NCI-H446 treated with DMSO at 0.1 percent for 48 hours (cell line): ENCODE data around the gene KRT1.

Experiments
- DNase-seq: peaks from one replicate; lab custom pipeline; 2025; lab: John Stamatoyannopoulos, UW

KRT1 gene

DNA sequence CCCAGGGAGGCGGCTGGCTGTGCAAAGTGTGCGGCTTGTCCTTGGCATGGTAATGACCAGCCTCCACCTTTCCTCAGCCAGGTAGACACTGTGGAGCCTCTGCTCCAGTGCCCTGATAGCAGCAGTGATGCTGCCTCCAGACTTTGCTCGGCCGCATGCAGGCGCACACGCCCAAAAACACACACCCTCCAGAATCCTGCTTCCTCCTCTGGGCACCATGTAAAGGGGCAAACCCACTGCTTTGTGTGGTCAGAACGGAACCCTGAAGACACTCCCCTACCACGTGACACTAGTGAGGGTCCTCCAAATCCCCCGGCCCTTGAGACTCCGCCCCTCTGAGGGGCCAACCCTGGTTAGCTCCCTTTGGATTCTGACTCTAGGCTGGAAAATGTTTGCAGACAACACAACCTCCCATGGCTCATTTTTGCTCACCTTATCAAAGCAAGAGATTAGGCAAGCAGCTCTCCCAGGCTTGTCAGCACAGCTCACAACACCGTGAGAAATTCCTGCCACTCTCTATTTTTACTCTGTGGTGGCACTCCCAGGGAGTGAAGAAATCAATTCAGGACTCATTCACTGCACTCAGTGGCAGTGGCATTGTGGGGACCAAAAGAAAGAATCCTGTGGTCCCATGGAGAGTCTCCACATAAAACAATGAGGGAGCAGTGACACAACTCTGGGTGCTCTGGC is 18.6 kb upstream of the KRT1 start:
- no peak for DNase-seq

- DNase-seq, result no peak
Measured at GRCh38 chr12:52697058-52697582, 16.9 kb upstream of the KRT1 start.

GRCh38 chr12:52696588-52696987 is 16.4 kb upstream of the KRT1 start:
- DNase-seq, result no peak

GRCh38 chr12:52695039-52695438 is 14.8 kb upstream of the KRT1 start:
- no peak for DNase-seq

DNA sequence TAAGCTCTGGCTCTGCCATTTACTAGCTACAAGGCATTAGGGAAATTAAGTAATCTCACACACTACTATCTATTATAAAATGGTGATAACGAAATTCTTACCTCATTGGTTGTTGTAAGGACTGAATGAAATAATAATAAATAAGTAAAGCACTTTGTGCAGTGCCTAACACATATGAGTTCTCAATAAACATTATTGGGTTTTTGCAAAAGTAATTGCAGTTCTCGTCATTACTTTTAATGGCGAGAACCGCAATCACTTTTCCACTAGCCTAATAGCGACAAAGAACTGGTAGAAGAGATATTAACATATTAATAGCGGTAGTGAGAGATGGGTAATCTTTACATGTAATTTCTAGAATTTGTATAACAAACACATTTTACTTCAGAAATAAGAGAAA is 13.9 kb upstream of the KRT1 start:
- no peak for DNase-seq

- DNase-seq, result no peak
Measured at GRCh38 chr12:52693261-52693660, 13.1 kb upstream of the KRT1 start.

DNA sequence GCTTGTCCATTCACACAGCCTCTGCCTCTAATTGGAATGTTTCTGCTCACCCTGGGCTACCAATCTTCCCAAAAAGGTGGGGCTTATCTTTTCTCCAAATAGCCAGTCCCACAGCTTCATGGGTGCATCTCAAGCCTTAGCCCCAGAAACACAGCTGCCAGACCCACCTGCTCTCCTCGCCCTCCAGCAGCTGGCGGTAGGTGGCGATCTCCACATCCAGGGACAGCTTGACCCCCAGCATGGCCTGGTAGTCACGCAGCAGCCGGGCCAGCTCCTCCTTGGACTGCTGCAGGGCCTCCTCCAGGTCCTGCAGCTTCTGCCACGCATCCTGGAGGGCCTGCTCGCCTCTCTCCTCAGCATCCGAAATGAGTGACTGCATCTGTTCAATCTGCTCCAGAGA is 12.0 kb upstream of the KRT1 start:
- DNase-seq, result no peak

- DNase-seq, result no peak
Measured at GRCh38 chr12:52691841-52692150, 11.6 kb upstream of the KRT1 start.

GRCh38 chr12:52691076-52691840 is 11.1 kb upstream of the KRT1 start:
- no peak for DNase-seq

- DNase-seq, result no peak
Measured at GRCh38 chr12:52690351-52691075, 10.3 kb upstream of the KRT1 start.

GRCh38 chr12:52689936-52690335 is 9.7 kb upstream of the KRT1 start:
- DNase-seq, result no peak

- no peak for DNase-seq
Measured at GRCh38 chr12:52689239-52689638, 9.0 kb upstream of the KRT1 start.

DNA sequence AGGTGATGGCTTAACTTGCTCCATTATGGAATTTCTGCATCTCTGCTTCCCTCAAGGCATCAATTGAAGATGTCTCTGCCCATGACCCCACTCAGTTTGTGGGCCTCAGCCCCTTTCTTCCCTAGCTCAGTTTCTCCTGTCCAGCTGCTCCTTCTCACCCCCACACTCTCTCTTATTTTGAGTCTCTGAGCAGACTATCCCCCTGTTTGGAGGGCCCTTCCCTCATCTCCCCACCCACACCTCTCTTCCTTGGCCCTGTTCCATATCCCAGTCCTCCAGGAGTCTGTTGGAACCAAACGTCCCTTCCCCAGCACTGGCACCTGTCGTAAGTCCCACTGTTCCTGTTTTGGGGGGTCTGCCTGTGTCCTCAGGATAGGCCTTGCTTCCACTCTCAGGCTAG is 8.3 kb upstream of the KRT1 start:
- no peak for DNase-seq

DNA sequence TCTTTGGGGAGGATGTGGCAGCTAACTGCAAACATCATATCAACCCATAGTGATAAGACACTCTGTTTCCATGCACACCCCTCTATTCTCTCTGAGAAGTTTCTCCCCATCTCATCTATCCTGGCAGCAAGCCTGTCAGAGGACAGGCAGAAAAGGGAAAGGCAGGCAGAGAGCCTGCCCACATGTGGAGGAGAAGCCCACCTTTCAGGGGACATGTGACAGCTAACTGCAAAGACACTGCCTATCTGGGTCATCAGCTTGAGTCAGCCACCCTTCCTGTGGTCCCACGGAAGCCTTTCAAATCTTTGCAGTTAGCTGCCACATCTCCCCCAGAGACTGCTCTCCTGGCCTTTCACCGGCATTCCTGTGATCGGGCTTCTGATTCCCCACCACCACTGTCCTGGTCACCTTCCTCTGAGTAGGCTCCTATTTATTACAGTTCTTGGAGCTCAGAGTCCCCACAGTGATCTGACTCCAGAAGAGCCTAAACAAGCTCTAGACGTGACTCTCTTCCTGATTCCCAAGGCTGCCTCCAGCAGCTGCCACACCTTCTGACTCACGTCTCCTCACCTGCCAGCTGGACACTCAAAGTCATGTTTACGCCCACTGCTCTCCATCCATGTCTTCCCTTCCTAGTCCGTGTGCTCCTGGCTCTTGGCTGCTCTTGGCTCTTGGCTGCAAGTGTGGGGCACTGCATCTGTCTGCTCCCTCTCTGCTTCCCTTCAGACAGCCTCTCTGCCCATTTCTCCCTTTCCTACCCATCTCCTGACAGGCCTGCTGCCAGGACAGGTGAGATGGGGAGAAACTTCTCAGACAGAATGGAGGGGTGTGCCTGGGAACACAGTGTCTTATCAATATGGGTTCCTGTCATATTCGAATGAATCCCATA is 7.5 kb upstream of the KRT1 start:
- DNase-seq, result no peak

- no peak for DNase-seq
Measured at GRCh38 chr12:52686756-52687487, 6.7 kb upstream of the KRT1 start.

DNA sequence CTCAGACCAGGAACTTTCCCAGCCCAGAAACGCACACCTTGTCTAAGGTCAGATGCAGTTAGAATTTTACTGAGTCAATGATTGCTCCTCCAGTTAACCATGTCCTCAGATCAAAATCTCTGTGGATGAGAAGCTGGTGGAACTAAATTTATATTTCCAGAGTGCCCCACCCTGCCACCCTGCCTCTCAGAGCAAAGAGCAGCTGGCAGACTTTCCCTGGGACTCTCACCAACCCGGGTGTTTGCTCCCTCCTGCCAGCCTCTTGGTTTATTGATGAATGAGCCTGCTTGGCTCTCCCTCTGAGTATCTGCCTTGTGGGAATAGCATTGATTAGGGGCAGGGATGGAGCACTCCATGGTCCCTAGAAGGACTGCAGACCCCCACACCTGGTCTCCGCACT is 5.9 kb upstream of the KRT1 start:
- no peak for DNase-seq

GRCh38 chr12:52685406-52685890 is 5.2 kb upstream of the KRT1 start:
- DNase-seq, result no peak

DNA sequence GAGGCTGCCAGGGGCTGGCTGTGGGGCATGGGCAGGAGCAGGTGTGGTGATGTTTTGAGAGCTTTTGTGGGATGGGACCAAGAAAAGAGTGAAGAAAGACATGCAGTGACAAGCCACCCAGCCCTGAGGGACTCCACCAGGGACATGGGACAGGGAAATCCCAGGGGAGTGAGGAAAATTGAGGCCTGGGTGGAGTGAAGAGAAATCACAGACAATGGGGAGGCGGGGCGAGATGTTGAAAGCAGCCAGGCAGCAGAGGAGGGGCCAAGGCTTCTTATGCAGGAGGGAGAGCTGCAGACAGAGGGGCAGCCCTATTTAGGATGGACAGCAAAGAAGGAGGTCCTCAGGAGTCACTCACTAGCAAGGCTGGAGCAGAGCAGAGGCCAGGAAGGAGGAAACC is 4.2 kb upstream of the KRT1 start:
- DNase-seq, result no peak

DNA sequence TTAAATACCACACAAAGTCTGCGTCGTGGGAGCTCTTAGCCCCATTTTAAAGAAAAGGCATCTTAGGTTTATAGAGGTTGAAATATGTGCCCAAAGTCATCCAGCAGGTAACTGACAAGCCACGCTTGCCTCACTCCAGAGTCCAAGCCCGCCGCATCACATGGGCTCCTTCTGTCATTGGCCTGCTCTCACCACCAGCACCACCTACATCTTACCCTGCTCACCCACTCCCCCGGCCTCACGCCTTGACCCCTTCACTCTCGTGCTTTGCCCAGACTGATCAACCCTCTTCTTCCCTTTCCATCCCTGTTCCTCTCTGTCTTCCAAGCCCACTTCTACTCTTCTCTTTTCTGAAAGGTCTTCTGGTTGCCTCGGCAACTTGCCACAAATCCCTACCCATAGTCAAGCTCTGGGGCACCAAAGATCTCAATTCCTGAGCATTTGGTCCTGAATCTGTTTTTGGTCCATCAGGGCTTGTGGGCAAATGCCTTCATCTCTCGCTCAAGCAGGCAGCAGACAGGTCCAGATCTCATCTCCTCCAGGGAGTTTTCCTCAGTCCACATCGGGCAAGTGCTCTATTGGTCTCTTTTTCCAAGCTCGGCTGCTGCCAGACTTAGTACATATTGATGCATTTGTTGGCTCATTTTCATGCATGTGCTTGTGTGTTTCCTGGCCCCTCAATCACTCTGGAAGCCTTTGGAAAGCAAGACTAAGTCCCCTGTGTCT is 3.5 kb upstream of the KRT1 start:
- no peak for DNase-seq

GRCh38 chr12:52682938-52683574 is 2.8 kb upstream of the KRT1 start:
- DNase-seq, result no peak
